ENCODE data around the gene TRMT1.
A peak's percentile ranks its signal among the peaks of the same experiment; 100 is the strongest.

- TF ChIP-seq CTCF (IDR thresholded peaks at IDR 0.05) (no peak), POLR2A (IDR thresholded peaks at IDR 0.05) (peak in 1 of 2 donors; percentile 26)
These were observed 47.2 kb upstream of the TRMT1 start for GRCh38 chr19:13163609-13164342.

Data from Peyer's patch (tissue), 4 donors.